GDM1 (cell line): Measurements from ENCODE around the gene FUT3.

Source experiments
- DNase-seq: peaks from one replicate; lab custom pipeline; 2025; lab: John Stamatoyannopoulos, UW

Gene FUT3

GRCh38 chr19:5823579-5824281 is 27.5 kb downstream of the FUT3 start:
- DNase-seq: no peak

GRCh38 chr19:5822181-5822844 is 28.9 kb downstream of the FUT3 start:
- no peak for DNase-seq

GRCh38 chr19:5821521-5822180 is 29.6 kb downstream of the FUT3 start:
- DNase-seq: no peak

- DNase-seq: no peak
These were observed 30.5 kb downstream of the FUT3 start for GRCh38 chr19:5820785-5821184.

GRCh38 chr19:5818594-5818993 is 32.7 kb downstream of the FUT3 start:
- no peak for DNase-seq

- DNase-seq: no peak
These were observed 34.0 kb downstream of the FUT3 start for GRCh38 chr19:5817218-5817617.

GRCh38 chr19:5814852-5815246 is 36.4 kb downstream of the FUT3 start:
- DNase-seq: no peak

GRCh38 chr19:5814123-5814851 is 37.0 kb downstream of the FUT3 start:
- no peak for DNase-seq

- DNase-seq: no peak
These were observed 40.1 kb downstream of the FUT3 start for GRCh38 chr19:5811117-5811516.

- DNase-seq: no peak
These were observed 41.8 kb downstream of the FUT3 start for GRCh38 chr19:5809469-5809868.

GRCh38 chr19:5809053-5809452 is 42.2 kb downstream of the FUT3 start:
- DNase-seq: no peak

- DNase-seq: no peak
These were observed 43.0 kb downstream of the FUT3 start for GRCh38 chr19:5808120-5808816.

- DNase-seq: no peak
These were observed 44.3 kb downstream of the FUT3 start for GRCh38 chr19:5806905-5807304.

- no peak for DNase-seq
These were observed 45.1 kb downstream of the FUT3 start for GRCh38 chr19:5806133-5806489.

GRCh38 chr19:5805462-5806132 is 45.7 kb downstream of the FUT3 start:
- peak; percentile 41 for DNase-seq

GRCh38 chr19:5804516-5805461 is 46.5 kb downstream of the FUT3 start, which contains the start of gene NRTN:
Gene NRTN (plus strand): TSS chr19:5805067. CDS start chr19:5824166, 19,099 bp downstream.
- no peak for DNase-seq

- peak; percentile 90 for DNase-seq
These were observed 47.3 kb downstream of the FUT3 start for GRCh38 chr19:5803752-5804515.

- no peak for DNase-seq
These were observed 47.9 kb downstream of the FUT3 start for GRCh38 chr19:5803441-5803751.

GRCh38 chr19:5801796-5802619 is 49.2 kb downstream of the FUT3 start:
- DNase-seq: no peak
